Measurements from ENCODE around the gene AIFM1.

AIFM1 gene

DNA sequence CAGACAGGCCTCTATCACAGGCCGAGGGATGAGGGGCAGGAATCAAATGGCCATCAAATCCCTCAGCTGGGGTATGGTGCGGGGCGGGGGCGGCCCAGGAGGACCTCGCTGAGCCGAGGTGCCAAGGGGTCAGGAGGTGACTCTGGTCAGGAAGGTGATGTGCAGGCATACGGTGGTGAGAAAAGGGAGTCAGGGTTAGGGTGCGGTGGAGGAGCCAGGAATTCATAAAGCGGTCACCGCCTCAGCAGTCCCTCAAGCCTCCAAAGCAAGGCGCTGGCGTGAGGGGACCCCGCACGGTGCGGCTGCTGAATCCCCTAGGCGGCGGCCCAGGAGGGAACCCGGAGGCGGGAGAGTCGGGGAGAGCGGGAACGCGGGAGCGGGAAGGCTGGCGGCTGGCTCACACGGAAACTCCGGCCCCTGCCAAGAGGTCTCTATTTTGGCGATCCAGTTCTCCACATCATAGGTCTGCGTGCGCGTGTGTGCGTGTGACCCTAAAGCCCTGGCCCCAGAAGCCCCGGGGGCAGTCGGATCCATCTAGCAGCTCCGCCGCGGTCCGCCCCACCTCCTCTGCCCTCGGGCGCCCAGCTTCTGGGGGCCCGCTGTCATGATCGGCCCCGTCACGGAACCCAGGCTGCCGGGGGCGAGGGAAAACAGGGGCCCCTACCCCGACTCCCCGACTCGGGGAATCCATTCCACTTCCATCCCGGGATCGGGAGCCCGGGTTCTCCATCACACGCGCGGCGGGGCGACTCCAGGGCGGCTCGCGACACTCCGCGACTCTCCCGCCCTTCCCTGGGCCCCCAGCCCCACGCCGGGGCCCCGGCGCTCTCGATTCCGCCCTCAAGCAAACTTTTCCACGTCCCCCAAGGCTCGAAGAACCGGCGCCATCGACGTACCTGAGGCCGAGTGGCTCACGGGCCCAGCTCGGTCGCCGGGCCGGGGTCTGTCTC is 55.9 kb downstream of the AIFM1 start:
- Histone ChIP-seq H3K4me1 (ENCODE audit: insufficient read depth, low read length, poor library complexity, severe bottlenecking) (peaks cover 11% of the 10 kb centered on the region), H4K20me1 (ENCODE audit: insufficient read depth, low read length, poor library complexity, severe bottlenecking) (peaks cover 31% of the 10 kb centered on the region), H3K4me2 (ENCODE audit: low read depth, low read length, poor library complexity, severe bottlenecking) (peak overlapping the region; percentile 96), H3K9me2 (replicated peaks; ENCODE audit: low read depth, low read length) (no peaks in the 10 kb centered on the region), H3K79me2 (ENCODE audit: insufficient read depth, low read length) (peaks cover 51% of the 10 kb centered on the region), H3K4me3 (ENCODE audit: low read length, poor library complexity, severe bottlenecking) (peak overlapping the region; percentile 88), H3K9me3 (ENCODE audit: insufficient read depth, low read depth, low read length) (no peaks in the 10 kb centered on the region), H2AFZ (ENCODE audit: low read length) (no peak overlapping the region), H3K36me3 (ENCODE audit: insufficient read depth, low read length) (no peaks in the 10 kb centered on the region), H3K9ac (ENCODE audit: low read depth, low read length, poor library complexity, severe bottlenecking) (peak overlapping the region; percentile 89), H3K27me3 (ENCODE audit: insufficient read depth, low read length, poor library complexity, severe bottlenecking) (no peaks in the 10 kb centered on the region), H3F3A (ENCODE audit: low read depth) (no peaks in the 10 kb centered on the region)
- TF ChIP-seq EZH2phosphoT487 (IDR thresholded peaks at IDR 0.05; ENCODE audit: borderline replicate concordance): no peak
- TF ChIP-seq, protein P1, sequence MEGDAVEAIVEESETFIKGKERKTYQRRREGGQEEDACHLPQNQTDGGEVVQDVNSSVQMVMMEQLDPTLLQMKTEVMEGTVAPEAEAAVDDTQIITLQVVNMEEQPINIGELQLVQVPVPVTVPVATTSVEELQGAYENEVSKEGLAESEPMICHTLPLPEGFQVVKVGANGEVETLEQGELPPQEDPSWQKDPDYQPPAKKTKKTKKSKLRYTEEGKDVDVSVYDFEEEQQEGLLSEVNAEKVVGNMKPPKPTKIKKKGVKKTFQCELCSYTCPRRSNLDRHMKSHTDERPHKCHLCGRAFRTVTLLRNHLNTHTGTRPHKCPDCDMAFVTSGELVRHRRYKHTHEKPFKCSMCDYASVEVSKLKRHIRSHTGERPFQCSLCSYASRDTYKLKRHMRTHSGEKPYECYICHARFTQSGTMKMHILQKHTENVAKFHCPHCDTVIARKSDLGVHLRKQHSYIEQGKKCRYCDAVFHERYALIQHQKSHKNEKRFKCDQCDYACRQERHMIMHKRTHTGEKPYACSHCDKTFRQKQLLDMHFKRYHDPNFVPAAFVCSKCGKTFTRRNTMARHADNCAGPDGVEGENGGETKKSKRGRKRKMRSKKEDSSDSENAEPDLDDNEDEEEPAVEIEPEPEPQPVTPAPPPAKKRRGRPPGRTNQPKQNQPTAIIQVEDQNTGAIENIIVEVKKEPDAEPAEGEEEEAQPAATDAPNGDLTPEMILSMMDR (conservative IDR thresholded peaks at IDR 0.05; ENCODE audit: low read length): no peak

DNA sequence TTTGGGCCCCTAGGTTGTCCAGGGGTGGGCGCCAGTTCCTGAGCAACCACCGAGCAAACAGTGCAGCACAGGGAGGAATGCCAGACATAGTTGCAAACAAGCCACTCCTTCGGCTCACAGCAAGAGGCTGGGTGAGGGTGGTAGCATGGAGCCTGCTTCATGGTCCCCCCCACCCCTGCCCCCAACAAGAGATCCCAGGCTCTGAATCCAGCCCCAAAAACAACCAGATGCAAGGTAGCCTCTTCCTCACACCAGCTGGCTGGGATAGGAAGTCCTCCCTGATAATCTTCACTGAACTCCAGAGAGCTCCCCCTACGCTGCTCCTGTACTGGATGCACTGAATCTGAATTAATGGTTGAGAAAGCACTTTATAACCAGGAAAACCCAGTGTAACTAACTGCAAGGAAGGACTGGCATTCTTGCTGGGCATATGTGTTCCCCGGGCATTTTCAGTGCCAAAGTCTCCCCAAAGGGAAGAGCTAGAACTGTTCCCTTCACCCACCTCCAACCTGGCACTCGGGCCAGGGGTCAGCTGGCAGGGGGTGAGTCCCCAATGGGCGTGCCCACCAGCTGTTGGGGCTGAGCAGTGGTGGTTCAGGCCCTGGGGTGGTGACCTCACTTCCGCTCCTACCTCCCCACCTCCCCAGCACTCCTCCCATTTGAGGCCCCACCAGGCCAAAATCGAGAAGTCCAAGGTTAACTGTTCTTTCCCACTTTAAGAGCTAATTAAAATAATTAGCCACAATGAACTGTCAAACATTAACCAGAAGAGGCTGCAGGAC is 56.8 kb downstream of the AIFM1 start:
- TF ChIP-seq, protein P1 (conservative IDR thresholded peaks at IDR 0.05; ENCODE audit: low read length): peak; percentile 37
- no peak for TF ChIP-seq EZH2phosphoT487 (IDR thresholded peaks at IDR 0.05; ENCODE audit: borderline replicate concordance)
- Histone ChIP-seq H3K4me3 (ENCODE audit: low read length, poor library complexity, severe bottlenecking) (peak overlapping the region; percentile 88), H3K36me3 (ENCODE audit: insufficient read depth, low read length) (no peaks in the 10 kb centered on the region), H4K20me1 (ENCODE audit: insufficient read depth, low read length, poor library complexity, severe bottlenecking) (peaks cover 31% of the 10 kb centered on the region), H3F3A (ENCODE audit: low read depth) (no peaks in the 10 kb centered on the region), H3K79me2 (ENCODE audit: insufficient read depth, low read length) (peaks cover 60% of the 10 kb centered on the region), H3K9me3 (ENCODE audit: insufficient read depth, low read depth, low read length) (no peaks in the 10 kb centered on the region), H3K27me3 (ENCODE audit: insufficient read depth, low read length, poor library complexity, severe bottlenecking) (no peaks in the 10 kb centered on the region), H3K9ac (ENCODE audit: low read depth, low read length, poor library complexity, severe bottlenecking) (peak overlapping the region; percentile 89), H3K4me1 (ENCODE audit: insufficient read depth, low read length, poor library complexity, severe bottlenecking) (peaks cover 19% of the 10 kb centered on the region), H2AFZ (ENCODE audit: low read length) (no peak overlapping the region), H3K9me2 (replicated peaks; ENCODE audit: low read depth, low read length) (no peaks in the 10 kb centered on the region), H3K4me2 (ENCODE audit: low read depth, low read length, poor library complexity, severe bottlenecking) (peak overlapping the region; percentile 96)

DNA sequence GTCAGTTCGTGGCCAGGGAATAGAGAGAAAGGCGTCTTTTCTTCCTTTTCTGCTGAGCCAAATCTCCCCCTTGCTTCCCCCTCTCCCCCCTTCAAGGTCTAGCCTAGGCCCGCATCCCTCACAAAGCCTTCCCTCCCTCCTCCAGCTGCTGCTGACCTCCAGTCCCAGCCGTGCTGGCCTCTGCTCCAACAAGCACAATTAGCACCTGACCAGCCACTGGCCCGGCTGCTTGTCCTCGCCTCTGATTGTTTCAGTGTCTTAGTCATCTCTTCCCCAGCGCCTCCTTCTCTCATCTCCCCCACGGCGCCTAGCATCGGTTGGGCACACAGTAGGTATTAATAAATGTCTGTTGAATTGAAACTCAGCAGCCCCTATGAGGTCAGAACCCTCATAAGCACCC is 59.6 kb downstream of the AIFM1 start:
- Histone ChIP-seq H3K9ac (ENCODE audit: low read depth, low read length, poor library complexity, severe bottlenecking) (peak overlapping the region; percentile 36), H3K36me3 (ENCODE audit: insufficient read depth, low read length) (no peaks in the 10 kb centered on the region), H3K79me2 (ENCODE audit: insufficient read depth, low read length) (peaks cover 87% of the 10 kb centered on the region), H3K4me1 (ENCODE audit: insufficient read depth, low read length, poor library complexity, severe bottlenecking) (peaks cover 25% of the 10 kb centered on the region), H3K4me2 (ENCODE audit: low read depth, low read length, poor library complexity, severe bottlenecking) (peak overlapping the region; percentile 96), H3K9me2 (replicated peaks; ENCODE audit: low read depth, low read length) (no peaks in the 10 kb centered on the region), H4K20me1 (ENCODE audit: insufficient read depth, low read length, poor library complexity, severe bottlenecking) (peaks cover 34% of the 10 kb centered on the region), H3K27me3 (ENCODE audit: insufficient read depth, low read length, poor library complexity, severe bottlenecking) (no peaks in the 10 kb centered on the region), H3F3A (ENCODE audit: low read depth) (no peaks in the 10 kb centered on the region), H2AFZ (ENCODE audit: low read length) (no peak overlapping the region), H3K4me3 (ENCODE audit: low read length, poor library complexity, severe bottlenecking) (no peak overlapping the region), H3K9me3 (ENCODE audit: insufficient read depth, low read depth, low read length) (no peaks in the 10 kb centered on the region)
- TF ChIP-seq EZH2phosphoT487 (IDR thresholded peaks at IDR 0.05; ENCODE audit: borderline replicate concordance): no peak
- TF ChIP-seq, protein P1 (conservative IDR thresholded peaks at IDR 0.05; ENCODE audit: low read length): no peak
